Measurements from ENCODE around the gene COP1.

Gene COP1

GRCh38 chr1:175920381-175920780, 286.7 kb downstream of the COP1 start:
- no peak for DNase-seq (ENCODE audit: low spot score)
- TF ChIP-seq CTCF (IDR thresholded peaks at IDR 0.05; ENCODE audit: extremely low read depth, missing control alignments), result no peak

- DNase-seq (ENCODE audit: low spot score), result no peak
- no peak for TF ChIP-seq CTCF (IDR thresholded peaks at IDR 0.05; ENCODE audit: extremely low read depth, missing control alignments)
Measured at GRCh38 chr1:175919001-175919400, 288.1 kb downstream of the COP1 start.

- no peak for DNase-seq (ENCODE audit: low spot score)
- TF ChIP-seq CTCF (IDR thresholded peaks at IDR 0.05; ENCODE audit: extremely low read depth, missing control alignments), result no peak
Measured at GRCh38 chr1:175918364-175918801, 288.7 kb downstream of the COP1 start.

- no peak for TF ChIP-seq CTCF (IDR thresholded peaks at IDR 0.05; ENCODE audit: extremely low read depth, missing control alignments)
- no peak for DNase-seq (ENCODE audit: low spot score)
Measured at GRCh38 chr1:175914115-175914514, 293.0 kb downstream of the COP1 start.

GRCh38 chr1:175911138-175911537, 295.9 kb downstream of the COP1 start:
- TF ChIP-seq CTCF (IDR thresholded peaks at IDR 0.05; ENCODE audit: extremely low read depth, missing control alignments), result no peak
- no peak for DNase-seq (ENCODE audit: low spot score)

- TF ChIP-seq CTCF (IDR thresholded peaks at IDR 0.05; ENCODE audit: extremely low read depth, missing control alignments), result no peak
- DNase-seq (ENCODE audit: low spot score), result no peak
Measured at GRCh38 chr1:175906370-175906769, 300.7 kb downstream of the COP1 start.

GRCh38 chr1:175904808-175905207, 302.3 kb downstream of the COP1 start:
- no peak for TF ChIP-seq CTCF (IDR thresholded peaks at IDR 0.05; ENCODE audit: extremely low read depth, missing control alignments)
- DNase-seq (ENCODE audit: low spot score), result no peak

Measured in GM20000 (cell line).